Activated CD8-positive, alpha-beta T cell treated with anti-CD3 and anti-CD28 coated beads for 36 hours (primary cell): ENCODE data around the gene CTNNA2. TPM values are rescaled to one million over a fixed set of nuclear protein-coding genes. Genes with fewer than 3 reads are reported as not detected.

Experiments used
- ATAC-seq: fragments of 200-7000 bp; cut with Tn5 transposase; one replicate; pipeline ENCODE4 v1.10.0; 2021; ENCODE audit warnings: mild to moderate bottlenecking, moderate library complexity
- CTCF ChIA-PET: fragments of 350-600 bp; sonication (Branson Sonifier 250); formaldehyde crosslinking; loops from one replicate; lab custom pipeline; 2021; ENCODE audit warnings: antibody characterized with exemption; lab: Charles Lee
- POLR2A ChIA-PET: fragments of 350-600 bp; sonication (Branson Sonifier 250); formaldehyde crosslinking; loops from one replicate; lab custom pipeline; 2021; ENCODE audit warnings: antibody characterized with exemption; lab: Charles Lee
- DNase-seq: peaks from one replicate; pipeline ENCODE4 v3.0.0-alpha.2; 2020
- H3K27ac Mint-ChIP-seq: one replicate; pipeline ENCODE4 v1.8.0; 2021; ENCODE audit warnings: mild to moderate bottlenecking, mixed read lengths
- H3K27me3 Mint-ChIP-seq: one replicate; pipeline ENCODE4 v1.8.0; 2021; ENCODE audit warnings: mixed read lengths
- H3K36me3 Mint-ChIP-seq: one replicate; pipeline ENCODE4 v1.8.0; 2021; ENCODE audit warnings: low read depth, mixed read lengths
- H3K4me1 Mint-ChIP-seq: one replicate; pipeline ENCODE4 v1.8.0; 2021; ENCODE audit warnings: low read depth, mixed read lengths
- H3K4me3 Mint-ChIP-seq: one replicate; pipeline ENCODE4 v1.8.0; 2021; ENCODE audit warnings: mild to moderate bottlenecking, moderate library complexity, mixed read lengths
- H3K9me3 Mint-ChIP-seq: one replicate; pipeline ENCODE4 v1.8.0; 2021; ENCODE audit warnings: mixed read lengths
- CTCF ChIP-seq: fragments of 200-600 bp; IDR thresholded peaks from one replicate; pipeline ENCODE4 v1.8.0; 2022; ENCODE audit warnings: antibody characterized with exemption, mild to moderate bottlenecking
- intact Hi-C: fragments of 100-400 bp; cut with micrococcal nuclease; formaldehyde crosslinking; loops from one replicate; pipeline ENCODE4 v1.10.0; 2022
- total RNA-seq, 2 experiments: library from RNA; stranded (reverse); gene quantifications; one replicate each; pipeline ENCODE4 v1.2.3, GENCODE V29; 2021

CTNNA2 gene
- total RNA-seq, 2 experiments from 2014 or later, result not detected

- intact Hi-C loops, result no loop called here
Measured at GRCh38 chr2:80403081-80403480, 890.2 kb downstream of the CTNNA2 start.

GRCh38 chr2:80407377-80407776 lies 894.5 kb downstream of the CTNNA2 start:
- no peak for DNase-seq
- intact Hi-C loops, result no loop called here
- no peak overlapping the region for H3K4me3 Mint-ChIP-seq
- ChIA-PET CTCF (no interaction called here), POLR2A (no interaction called here)
- H3K9me3 Mint-ChIP-seq, result peaks cover 3% of the 10 kb centered on the region
- no peaks in the 10 kb centered on the region for H3K27me3 Mint-ChIP-seq
- H3K36me3 Mint-ChIP-seq, result no peaks in the 10 kb centered on the region
- ATAC-seq, result no peak
- H3K4me1 Mint-ChIP-seq, result no peaks in the 10 kb centered on the region
- TF ChIP-seq CTCF, result no peak
- no peak overlapping the region for H3K27ac Mint-ChIP-seq

More at GRCh38 chr2:80403081-80403480, 890.2 kb downstream of the CTNNA2 start:
- no peaks in the 10 kb centered on the region for H3K36me3 Mint-ChIP-seq
- no peak for DNase-seq
- ATAC-seq, result no peak
- peaks cover 8% of the 10 kb centered on the region for H3K9me3 Mint-ChIP-seq
- no peak overlapping the region for H3K27ac Mint-ChIP-seq
- H3K4me3 Mint-ChIP-seq, result no peak overlapping the region
- H3K4me1 Mint-ChIP-seq, result no peaks in the 10 kb centered on the region
- CTCF ChIA-PET, result no interaction called here
- no peaks in the 10 kb centered on the region for H3K27me3 Mint-ChIP-seq
- no peak for TF ChIP-seq CTCF
- POLR2A ChIA-PET, result no interaction called here

- DNase-seq, result no peak
- intact Hi-C loops, result no loop called here
- TF ChIP-seq CTCF, result no peak
- ChIA-PET POLR2A (no interaction called here), CTCF (interaction anchor here (0.8 kb wide), 1 partner anchor 11 kb away, joined by 3 read pairs; no protein-coding TSS in a partner anchor)
- H3K4me1 Mint-ChIP-seq, result no peaks in the 10 kb centered on the region
- H3K4me3 Mint-ChIP-seq, result no peak overlapping the region
- peaks cover 12% of the 10 kb centered on the region for H3K9me3 Mint-ChIP-seq
- ATAC-seq, result no peak
- no peak overlapping the region for H3K27ac Mint-ChIP-seq
- H3K36me3 Mint-ChIP-seq, result no peaks in the 10 kb centered on the region
- H3K27me3 Mint-ChIP-seq, result no peaks in the 10 kb centered on the region
Measured at GRCh38 chr2:80410346-80410745, 897.5 kb downstream of the CTNNA2 start.

- no peak for ATAC-seq
- Mint-ChIP-seq H3K27ac (no peak overlapping the region), H3K9me3 (peaks cover 19% of the 10 kb centered on the region), H3K4me1 (no peaks in the 10 kb centered on the region), H3K27me3 (no peaks in the 10 kb centered on the region), H3K4me3 (no peak overlapping the region), H3K36me3 (no peaks in the 10 kb centered on the region)
- intact Hi-C loops, result no loop called here
- ChIA-PET POLR2A (no interaction called here), CTCF (no interaction called here)
- no peak for DNase-seq
- TF ChIP-seq CTCF, result no peak
Measured at GRCh38 chr2:80413136-80413535, 900.3 kb downstream of the CTNNA2 start.

- Mint-ChIP-seq H3K4me3 (no peak overlapping the region), H3K36me3 (no peaks in the 10 kb centered on the region), H3K27me3 (no peaks in the 10 kb centered on the region), H3K27ac (no peak overlapping the region), H3K4me1 (no peaks in the 10 kb centered on the region), H3K9me3 (peaks cover 18% of the 10 kb centered on the region)
- DNase-seq (no peak), ATAC-seq (no peak)
- no peak for TF ChIP-seq CTCF
- intact Hi-C loops, result no loop called here
- POLR2A ChIA-PET, result no interaction called here
- CTCF ChIA-PET, result no interaction called here
Measured at GRCh38 chr2:80417737-80418136, 904.9 kb downstream of the CTNNA2 start.
